OCI-LY7 (cell line): Measurements from ENCODE around the gene TNFSF18. TPM values are rescaled to one million over a fixed set of nuclear protein-coding genes. Genes with fewer than 3 reads are reported as not detected.

Experiments used
- BruUV-seq: library from RNA; stranded (reverse); fragments of 400-500 nt; replicated peaks from 2 replicates; lab custom pipeline; 2021; lab: Mats Ljungman, UMichigan
- CTCF ChIA-PET: fragments of 300-600 bp; sonication (Branson Sonifier 250); formaldehyde crosslinking; loops from one replicate; lab custom pipeline; 2022; ENCODE audit warnings: antibody characterized with exemption; ENCODE audit not compliant: unreplicated experiment; lab: Charles Lee
- POLR2A ChIA-PET: fragments of 300-600 bp; sonication (Branson Sonifier 250); formaldehyde crosslinking; loops from one replicate; lab custom pipeline; 2022; ENCODE audit warnings: antibody characterized with exemption; lab: Charles Lee
- DNase-seq: peaks from one replicate; pipeline ENCODE4 v3.0.0-alpha.2; 2015; ENCODE audit warnings: low spot score
- H2AFZ ChIP-seq: fragments of 200-600 bp; sonication (generic), shearing (Covaris generic); 2 replicates; pipeline ENCODE4 v1.6.1; 2014; ENCODE audit warnings: mild to moderate bottlenecking, antibody characterized with exemption, low read length, moderate library complexity
- H3K27ac ChIP-seq: fragments of 200-600 bp; sonication (generic); 2 replicates; pipeline ENCODE4 v1.5.1; 2014; ENCODE audit warnings: mixed run types, low read depth, mild to moderate bottlenecking, moderate library complexity, low read length, inconsistent platforms; ENCODE audit not compliant: poor library complexity, severe bottlenecking
- H3K36me3 ChIP-seq: fragments of 200-600 bp; sonication (generic); 2 replicates; pipeline ENCODE4 v1.6.1; 2014; ENCODE audit warnings: mild to moderate bottlenecking, antibody characterized with exemption, low read length, moderate library complexity, mixed read lengths; ENCODE audit not compliant: insufficient read depth
- H3K4me1 ChIP-seq: fragments of 200-600 bp; sonication (generic); 2 replicates; pipeline ENCODE4 v1.5.1; 2014; ENCODE audit warnings: mild to moderate bottlenecking, low read length; ENCODE audit not compliant: insufficient read depth, poor library complexity, severe bottlenecking
- H3K4me2 ChIP-seq: fragments of 200-600 bp; sonication (generic); 2 replicates; pipeline ENCODE4 v1.6.1; 2014; ENCODE audit warnings: mild to moderate bottlenecking, low read length
- H3K4me3 ChIP-seq: fragments of 200-600 bp; sonication (generic); 2 replicates; pipeline ENCODE4 v1.5.1; 2014; ENCODE audit warnings: mild to moderate bottlenecking, low read depth, low read length; ENCODE audit not compliant: poor library complexity, severe bottlenecking
- H3K79me2 ChIP-seq: fragments of 200-600 bp; sonication (generic); 2 replicates; pipeline ENCODE4 v1.6.1; 2016; ENCODE audit warnings: low read depth, mild to moderate bottlenecking, low read length, moderate library complexity, mixed read lengths; ENCODE audit not compliant: insufficient read depth
- H3K9me2 ChIP-seq: fragments of 200-600 bp; sonication (generic); 2 replicates; pipeline ENCODE4 v1.6.1; 2016; ENCODE audit warnings: mild to moderate bottlenecking, low read length, mixed read lengths; ENCODE audit not compliant: insufficient read depth
- H3K9me3 ChIP-seq: fragments of 200-600 bp; sonication (generic); 2 replicates; pipeline ENCODE4 v1.6.1; 2014; ENCODE audit warnings: mild to moderate bottlenecking, mixed run types, low read length, mixed read lengths
- H4K20me1 ChIP-seq: fragments of 200-600 bp; sonication (generic); 2 replicates; pipeline ENCODE4 v1.6.1; 2014; ENCODE audit warnings: mild to moderate bottlenecking, antibody characterized with exemption, low read length, moderate library complexity, mixed read lengths; ENCODE audit not compliant: insufficient read depth
- EZH2phosphoT487 ChIP-seq: fragments of 200-600 bp; sonication (generic); IDR thresholded peaks from 2 replicates; pipeline ENCODE4 v1.6.1; 2018; ENCODE audit warnings: low read depth, borderline replicate concordance, mild to moderate bottlenecking, mixed run types, antibody characterized with exemption, low read length, moderate library complexity, mixed read lengths
- intact Hi-C: fragments of 100-400 bp; cut with micrococcal nuclease; formaldehyde crosslinking; loops from one replicate; pipeline ENCODE4 v1.10.0; 2022; ENCODE audit not compliant: unreplicated experiment
- total RNA-seq, 2 experiments: library from RNA; depleted of rRNA in 1 of 2; stranded (reverse); fragments of >200 nt in 1 of 2; shearing (Covaris generic) in 1 of 2; gene quantifications; 2 replicates each; pipeline ENCODE4 v1.2.3, GENCODE V29; 2014 to 2022
- TF ChIP-seq, protein P1 (sequence below): fragments of 200-600 bp; sonication (generic); conservative IDR thresholded peaks from 2 replicates; pipeline ENCODE4 v1.5.1; 2014; ENCODE audit warnings: mild to moderate bottlenecking, antibody characterized with exemption, low read length, moderate library complexity, mixed read lengths

Gene TNFSF18
- total RNA-seq, 2 experiments from 2014 or later = not detected

DNA sequence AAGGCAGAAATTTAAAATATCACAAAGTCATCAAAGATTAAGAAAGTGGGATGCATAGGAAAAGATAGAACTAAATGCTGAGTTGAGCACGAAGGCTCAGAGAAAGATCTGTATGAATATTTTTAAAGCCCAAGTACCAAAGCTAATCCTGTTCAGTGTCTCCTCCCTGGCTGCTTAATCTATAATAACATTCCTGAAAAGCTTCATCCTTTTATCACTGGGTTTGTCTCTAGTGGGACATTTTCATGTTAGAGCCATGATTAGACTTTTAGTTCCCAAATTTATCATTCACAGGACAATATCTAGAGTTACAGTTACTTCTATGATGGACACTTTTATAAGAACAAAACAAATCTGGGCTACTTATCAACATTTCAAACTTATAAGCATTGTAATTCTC, 38.6 kb downstream of the TNFSF18 start:
- DNase-seq = no peak

DNA sequence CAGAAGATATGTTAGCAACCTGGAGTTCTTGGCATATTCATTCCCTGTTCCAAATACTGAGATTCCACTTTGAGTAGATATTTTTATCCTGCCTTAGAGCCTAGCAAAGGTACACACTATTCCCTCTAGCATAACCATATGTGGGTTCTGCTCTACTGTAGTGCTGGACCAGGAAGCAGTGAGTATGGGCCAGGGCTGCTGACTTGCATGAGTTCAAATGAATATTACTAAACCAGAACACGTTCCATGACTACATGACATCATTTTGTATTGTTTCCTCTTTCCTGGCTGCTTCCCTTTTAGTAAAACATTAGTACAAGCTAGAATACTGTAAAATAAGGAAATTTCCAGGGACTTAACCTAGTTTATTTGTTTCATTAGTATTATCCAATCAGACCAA, 41.1 kb downstream of the TNFSF18 start:
- no peaks in the 10 kb centered on the region for H3K36me3 ChIP-seq
- no peak for DNase-seq
- H3K9me2 ChIP-seq = no peaks in the 10 kb centered on the region
- no peaks in the 10 kb centered on the region for H4K20me1 ChIP-seq
- ChIA-PET POLR2A (interaction anchor here (0.7 to 1.1 kb wide), 5 partner anchors 8 to 18 kb away, joined by 3 read pairs; no protein-coding TSS in a partner anchor), CTCF (no interaction called here)
- H3K9me3 ChIP-seq = no peaks in the 10 kb centered on the region
- H3K79me2 ChIP-seq = no peaks in the 10 kb centered on the region
- intact Hi-C loops = no loop called here
- H2AFZ ChIP-seq = no peak overlapping the region
- H3K4me1 ChIP-seq = no peaks in the 10 kb centered on the region
- H3K27ac ChIP-seq = no peak overlapping the region
- BruUV-seq = no TSS peak
- no peak overlapping the region for H3K4me3 ChIP-seq
- no peak overlapping the region for H3K4me2 ChIP-seq
- TF ChIP-seq, protein P1, sequence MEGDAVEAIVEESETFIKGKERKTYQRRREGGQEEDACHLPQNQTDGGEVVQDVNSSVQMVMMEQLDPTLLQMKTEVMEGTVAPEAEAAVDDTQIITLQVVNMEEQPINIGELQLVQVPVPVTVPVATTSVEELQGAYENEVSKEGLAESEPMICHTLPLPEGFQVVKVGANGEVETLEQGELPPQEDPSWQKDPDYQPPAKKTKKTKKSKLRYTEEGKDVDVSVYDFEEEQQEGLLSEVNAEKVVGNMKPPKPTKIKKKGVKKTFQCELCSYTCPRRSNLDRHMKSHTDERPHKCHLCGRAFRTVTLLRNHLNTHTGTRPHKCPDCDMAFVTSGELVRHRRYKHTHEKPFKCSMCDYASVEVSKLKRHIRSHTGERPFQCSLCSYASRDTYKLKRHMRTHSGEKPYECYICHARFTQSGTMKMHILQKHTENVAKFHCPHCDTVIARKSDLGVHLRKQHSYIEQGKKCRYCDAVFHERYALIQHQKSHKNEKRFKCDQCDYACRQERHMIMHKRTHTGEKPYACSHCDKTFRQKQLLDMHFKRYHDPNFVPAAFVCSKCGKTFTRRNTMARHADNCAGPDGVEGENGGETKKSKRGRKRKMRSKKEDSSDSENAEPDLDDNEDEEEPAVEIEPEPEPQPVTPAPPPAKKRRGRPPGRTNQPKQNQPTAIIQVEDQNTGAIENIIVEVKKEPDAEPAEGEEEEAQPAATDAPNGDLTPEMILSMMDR = no peak
- no peak for TF ChIP-seq EZH2phosphoT487

More for the DNA sequence above, 38.6 kb downstream of the TNFSF18 start:
- H3K9me3 ChIP-seq = no peaks in the 10 kb centered on the region
- intact Hi-C loops = loop anchor here (10.0 kb wide), 1 partner anchor 403 kb away; no protein-coding TSS in a partner anchor
- peaks cover 15% of the 10 kb centered on the region for H3K4me1 ChIP-seq
- H3K4me3 ChIP-seq = no peak overlapping the region
- no TSS peak for BruUV-seq
- no peak for TF ChIP-seq EZH2phosphoT487
- TF ChIP-seq, protein P1 = no peak
- no peaks in the 10 kb centered on the region for H4K20me1 ChIP-seq
- no peak overlapping the region for H2AFZ ChIP-seq
- no peaks in the 10 kb centered on the region for H3K79me2 ChIP-seq
- CTCF ChIA-PET = no interaction called here
- H3K27ac ChIP-seq = no peak overlapping the region
- no peaks in the 10 kb centered on the region for H3K9me2 ChIP-seq
- POLR2A ChIA-PET = interaction anchor here (0.6 to 0.8 kb wide), 2 partner anchors 8 to 462 kb away, joined by 3 read pairs; no protein-coding TSS in a partner anchor
- H3K36me3 ChIP-seq = no peaks in the 10 kb centered on the region
- no peak overlapping the region for H3K4me2 ChIP-seq

DNA sequence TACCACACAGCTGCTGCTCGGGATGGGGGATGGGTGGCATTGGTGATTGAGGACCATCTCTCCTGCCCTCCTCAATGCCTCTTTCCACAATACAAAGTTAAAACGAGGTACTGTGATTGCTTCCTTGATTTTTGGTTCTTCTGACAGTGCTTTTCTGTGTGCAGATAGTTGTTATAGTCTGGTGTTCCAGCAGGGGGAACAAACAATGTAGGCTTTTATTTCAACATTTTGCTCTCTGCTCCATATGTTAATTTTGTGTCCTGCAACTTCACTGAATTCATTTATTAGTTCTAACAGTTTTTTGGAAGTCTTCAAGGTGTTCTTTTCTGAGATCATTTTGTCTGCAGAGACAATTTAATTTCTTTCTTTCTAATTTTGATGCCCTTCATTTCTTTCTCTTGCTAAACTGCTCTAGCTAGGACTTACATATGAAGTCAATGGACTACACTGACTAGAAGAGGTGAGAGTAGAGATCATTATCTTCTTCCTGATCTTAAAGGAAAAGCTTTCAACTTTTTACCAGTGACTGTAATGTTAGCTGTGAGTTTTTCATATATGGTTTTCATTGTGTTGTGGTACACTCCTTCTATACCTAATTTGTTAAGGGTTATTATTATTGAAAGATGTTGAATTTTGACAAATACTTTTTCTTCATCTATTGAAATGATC, 45.4 kb downstream of the TNFSF18 start:
- DNase-seq = no peak
- Histone ChIP-seq H3K9me3 (no peaks in the 10 kb centered on the region), H4K20me1 (no peaks in the 10 kb centered on the region), H2AFZ (no peak overlapping the region), H3K36me3 (no peaks in the 10 kb centered on the region), H3K4me2 (no peak overlapping the region), H3K9me2 (no peaks in the 10 kb centered on the region), H3K79me2 (no peaks in the 10 kb centered on the region), H3K4me1 (no peaks in the 10 kb centered on the region), H3K27ac (no peak overlapping the region), H3K4me3 (no peak overlapping the region)
- BruUV-seq = no TSS peak
- ChIA-PET CTCF (no interaction called here), POLR2A (interaction anchor here (0.5 to 1.0 kb wide), 5 partner anchors 9 to 348 kb away, joined by 3 to 6 read pairs (median 3); no protein-coding TSS in a partner anchor)
- no peak for TF ChIP-seq EZH2phosphoT487
- TF ChIP-seq, protein P1 = peak; percentile 34; the same call in 1 of the 2 replicates
- intact Hi-C loops = no loop called here
